IMR-90 (cell line): ENCODE data around the gene TBXAS1. TPM values are rescaled to one million over a fixed set of nuclear protein-coding genes. Genes with fewer than 3 reads are reported as not detected.

Experiments
- ATAC-seq: fragments of 200-7000 bp; cut with Tn5 transposase; 2 replicates; pipeline ENCODE4 v1.9.1; 2020; ENCODE audit warnings: low read depth, mild to moderate bottlenecking, moderate library complexity
- BruUV-seq: library from RNA; stranded (reverse); fragments of 400-500 nt; replicated peaks from 2 replicates; lab custom pipeline; 2021; lab: Mats Ljungman, UMichigan
- CTCF ChIA-PET: fragments of 300-600 bp; formaldehyde crosslinking; extraction: SDS; loops from one replicate; lab custom pipeline; 2021; ENCODE audit warnings: antibody characterized with exemption; lab: Yijun Ruan, JAX
- POLR2A ChIA-PET: fragments of 300-600 bp; sonication (Branson Sonifier 250); formaldehyde crosslinking; loops from one replicate; lab custom pipeline; 2022; ENCODE audit warnings: antibody characterized with exemption; ENCODE audit not compliant: unreplicated experiment; lab: Charles Lee
- DNase-seq: peaks from one replicate; pipeline ENCODE4 v3.0.0; 2013
- H2AFZ ChIP-seq: replicated peaks from 2 replicates; pipeline ENCODE3; 2013; ENCODE audit warnings: low read length, mild to moderate bottlenecking; ENCODE audit not compliant: poor library complexity
- H2AK5ac ChIP-seq: 2 replicates; pipeline ENCODE4 v1.6.1; 2013; ENCODE audit warnings: low read depth, low read length, inconsistent platforms
- H2AK9ac ChIP-seq: replicated peaks from 2 replicates; pipeline ENCODE3; 2013; ENCODE audit warnings: mild to moderate bottlenecking, low read depth, low read length, moderate library complexity; ENCODE audit not compliant: poor library complexity
- H2BK120ac ChIP-seq: 2 replicates; pipeline ENCODE4 v1.6.1; 2013; ENCODE audit warnings: low read depth, low read length, inconsistent platforms
- H2BK15ac ChIP-seq: 3 replicates; pipeline ENCODE4 v1.6.1; 2013; ENCODE audit warnings: low read depth, low read length, inconsistent platforms
- H2BK20ac ChIP-seq: 2 replicates; pipeline ENCODE4 v1.6.1; 2013; ENCODE audit warnings: low read depth, mild to moderate bottlenecking, inconsistent platforms, low read length, moderate library complexity
- H2BK5ac ChIP-seq: 2 replicates; pipeline ENCODE4 v1.6.1; 2013; ENCODE audit warnings: mild to moderate bottlenecking, low read depth, low read length, inconsistent platforms; ENCODE audit not compliant: poor library complexity, severe bottlenecking
- H3K14ac ChIP-seq: replicated peaks from 2 replicates; pipeline ENCODE4 v1.6.1; 2013; ENCODE audit warnings: low read depth, low read length, inconsistent platforms
- H3K18ac ChIP-seq: 2 replicates; pipeline ENCODE4 v1.6.1; 2013; ENCODE audit warnings: low read depth, low read length, control low read depth
- H3K23ac ChIP-seq: 2 replicates; pipeline ENCODE4 v1.6.1; 2013; ENCODE audit warnings: low read depth, low read length, inconsistent platforms
- H3K27ac ChIP-seq: 2 replicates; pipeline ENCODE4 v1.5.1; 2013; ENCODE audit warnings: mild to moderate bottlenecking, control low read depth, low read length; ENCODE audit not compliant: insufficient read depth
- H3K27me3 ChIP-seq: 2 replicates; pipeline ENCODE4 v1.6.1; 2013; ENCODE audit warnings: low read length; ENCODE audit not compliant: control insufficient read depth, insufficient read depth
- H3K36me3 ChIP-seq: 2 replicates; pipeline ENCODE4 v1.6.1; 2013; ENCODE audit warnings: low read length, mixed read lengths; ENCODE audit not compliant: control insufficient read depth, insufficient read depth
- H3K4ac ChIP-seq: 2 replicates; pipeline ENCODE4 v1.6.1; 2013; ENCODE audit warnings: low read depth, low read length, inconsistent platforms
- H3K4me1 ChIP-seq: 2 replicates; pipeline ENCODE4 v1.6.1; 2013; ENCODE audit warnings: low read length, mixed read lengths; ENCODE audit not compliant: control insufficient read depth, insufficient read depth
- H3K4me2 ChIP-seq: 2 replicates; pipeline ENCODE4 v1.6.1; 2013; ENCODE audit warnings: low read depth, mild to moderate bottlenecking, control low read depth, low read length, moderate library complexity
- H3K4me3 ChIP-seq: 2 replicates; pipeline ENCODE4 v1.5.1; 2013; ENCODE audit warnings: low read depth, mild to moderate bottlenecking, control low read depth, low read length, moderate library complexity; ENCODE audit not compliant: insufficient read depth
- H3K56ac ChIP-seq: 2 replicates; pipeline ENCODE4 v1.6.1; 2013; ENCODE audit warnings: low read length, inconsistent platforms; ENCODE audit not compliant: insufficient read depth; ENCODE audit errors: extremely low read depth
- H3K79me1 ChIP-seq, 2 experiments: 2 replicates each; pipeline ENCODE4 v1.6.1; 2013; ENCODE audit warnings: low read length in 2 of 2, inconsistent platforms in 1 of 2, low read depth in 1 of 2
- H3K9ac ChIP-seq: 2 replicates; pipeline ENCODE4 v1.6.1; 2013; ENCODE audit warnings: low read depth, low read length, control low read depth
- H3K9me1 ChIP-seq: 2 replicates; pipeline ENCODE4 v1.6.1; 2013; ENCODE audit warnings: low read length, inconsistent platforms; ENCODE audit not compliant: insufficient read depth
- H3K9me3 ChIP-seq: 2 replicates; pipeline ENCODE4 v1.6.1; 2013; ENCODE audit warnings: low read length; ENCODE audit not compliant: control insufficient read depth, insufficient read depth
- H4K20me1 ChIP-seq: 2 replicates; pipeline ENCODE4 v1.6.1; 2013; ENCODE audit warnings: low read length, inconsistent platforms; ENCODE audit not compliant: insufficient read depth
- H4K5ac ChIP-seq: 2 replicates; pipeline ENCODE4 v1.6.1; 2013; ENCODE audit warnings: mild to moderate bottlenecking, low read depth, low read length, control low read depth
- H4K8ac ChIP-seq, 2 experiments: 2 replicates each; pipeline ENCODE4 v1.6.1; 2013; ENCODE audit warnings: low read depth in 2 of 2, low read length in 2 of 2, control low read depth in 1 of 2, inconsistent platforms in 1 of 2
- H4K91ac ChIP-seq: 2 replicates; pipeline ENCODE4 v1.6.1; 2013; ENCODE audit warnings: low read depth, low read length, inconsistent platforms; ENCODE audit not compliant: insufficient read depth
- BHLHE40 ChIP-seq: fragments of 150-350 bp; IDR thresholded peaks from 2 replicates; pipeline ENCODE4 v1.6.1; 2016; ENCODE audit warnings: mild to moderate bottlenecking, low read depth, low read length
- CEBPB ChIP-seq: IDR thresholded peaks from 2 replicates; pipeline ENCODE4 v1.6.1; 2012; ENCODE audit warnings: low read depth, low read length, improper control_type of control experiment
- CHD1 ChIP-seq: IDR thresholded peaks from 2 replicates; pipeline ENCODE4 v1.6.1; 2012; ENCODE audit warnings: low read depth, low read length, improper control_type of control experiment
- CTCF ChIP-seq: conservative IDR thresholded peaks from 2 replicates; pipeline ENCODE4 v1.5.1; 2012; ENCODE audit warnings: mild to moderate bottlenecking, low read depth, low read length, improper control_type of control experiment
- ELK1 ChIP-seq: fragments of 150-350 bp; IDR thresholded peaks from 2 replicates; pipeline ENCODE4 v1.6.1; 2016; ENCODE audit warnings: low read depth, mild to moderate bottlenecking, low read length, moderate library complexity, borderline replicate concordance
- FOS ChIP-seq: fragments of 150-350 bp; IDR thresholded peaks from 2 replicates; pipeline ENCODE4 v1.6.1; 2016; ENCODE audit warnings: low read depth, low read length
- MAZ ChIP-seq: IDR thresholded peaks from 2 replicates; pipeline ENCODE4 v1.6.1; 2012; ENCODE audit warnings: low read depth, mild to moderate bottlenecking, low read length, improper control_type of control experiment, moderate library complexity, borderline replicate concordance
- MXI1 ChIP-seq: IDR thresholded peaks from 2 replicates; pipeline ENCODE4 v1.6.1; 2012; ENCODE audit warnings: low read depth, mild to moderate bottlenecking, low read length, moderate library complexity, borderline replicate concordance
- NFE2L2 ChIP-seq: fragments of 150-350 bp; IDR thresholded peaks from 2 replicates; pipeline ENCODE4 v1.6.1; 2016; ENCODE audit warnings: low read depth, mild to moderate bottlenecking, low read length
- POLR2A ChIP-seq: IDR thresholded peaks from 2 replicates; pipeline ENCODE4 v1.6.1; 2012; ENCODE audit warnings: mild to moderate bottlenecking, low read depth, low read length
- RAD21 ChIP-seq: IDR thresholded peaks from 2 replicates; pipeline ENCODE4 v1.6.1; 2012; ENCODE audit warnings: low read length, improper control_type of control experiment
- RCOR1 ChIP-seq: IDR thresholded peaks from 2 replicates; pipeline ENCODE4 v1.6.1; 2012; ENCODE audit warnings: mild to moderate bottlenecking, low read length, improper control_type of control experiment; ENCODE audit not compliant: insufficient replicate concordance
- RFX5 ChIP-seq: IDR thresholded peaks from 2 replicates; pipeline ENCODE4 v1.8.0; 2012; ENCODE audit warnings: low read depth, mild to moderate bottlenecking, low read length, moderate library complexity
- SMC3 ChIP-seq: fragments of 150-350 bp; IDR thresholded peaks from 2 replicates; pipeline ENCODE4 v1.6.1; 2016; ENCODE audit warnings: low read depth, mild to moderate bottlenecking, antibody characterized with exemption, low read length, moderate library complexity
- USF2 ChIP-seq: fragments of 150-350 bp; IDR thresholded peaks from 2 replicates; pipeline ENCODE4 v1.6.1; 2017; ENCODE audit warnings: mild to moderate bottlenecking, antibody characterized with exemption, low read length, low read depth
- WGBS, 2 experiments: methylation state at CpG; one replicate each; pipeline versions ENCODE4 v1.1.5 to v1.1.7; 2013; ENCODE audit warnings: missing lambda C conversion rate in 2 of 2; ENCODE audit not compliant: insufficient read length in 1 of 2; ENCODE audit errors: extremely low coverage in 2 of 2; 5-methylcytosine and 5-hydroxymethylcytosine counted together
- dilution Hi-C: fragments of 300-500 bp; cut with HindIII; formaldehyde crosslinking; loops from one replicate; pipeline ENCODE4 v1.14.3; 2018; ENCODE audit warnings: low sequenced_read_pairs; ENCODE audit not compliant: unreplicated experiment
- in situ Hi-C: fragments of 300-500 bp; cut with MboI; formaldehyde crosslinking; loops from 3 replicates; pipeline ENCODE4 v1.14.3; 2019; ENCODE audit warnings: low sequenced_read_pairs, inconsistent platforms, mixed read lengths
- intact Hi-C: fragments of 100-400 bp; cut with micrococcal nuclease; formaldehyde crosslinking; loops from 2 replicates; pipeline ENCODE4 v1.10.0; 2022
- polyA plus RNA-seq, 3 experiments: library from polyadenylated mRNA; depleted of rRNA; stranded (reverse); fragments of >200 nt; gene quantifications; 2 replicates each; pipeline ENCODE4 v1.2.3, GENCODE V29; 2012; ENCODE audit warnings: low replicate concordance in 1 of 3
- total RNA-seq: library from RNA; depleted of rRNA; stranded (reverse); fragments of >200 nt; gene quantifications from 2 replicates; pipeline ENCODE4 v1.2.3, GENCODE V29; 2012

The TBXAS1 gene
- total and polyA plus RNA-seq, 2 of the 4 experiments (the other 2 are of a cell fraction) = 5.9 to 10.8 TPM

- H3K4me2 ChIP-seq = no peak overlapping the region
- no peak overlapping the region for H3K18ac ChIP-seq
- no peak overlapping the region for H2AFZ ChIP-seq
- H3K23ac ChIP-seq = no peak overlapping the region
- TF ChIP-seq POLR2A (no peak), ELK1 (no peak), BHLHE40 (no peak), NFE2L2 (no peak), CHD1 (no peak), SMC3 (no peak), FOS (no peak), RFX5 (no peak), MXI1 (no peak), MAZ (no peak), CTCF (no peak), CEBPB (no peak), RCOR1 (no peak), RAD21 (no peak), USF2 (no peak)
- no peak overlapping the region for H2BK15ac ChIP-seq
- no peak overlapping the region for H4K91ac ChIP-seq
- BruUV-seq = no TSS peak
- H2AK5ac ChIP-seq = no peak overlapping the region
- H3K27me3 ChIP-seq = no peaks in the 10 kb centered on the region
- no peak overlapping the region for H3K4me3 ChIP-seq
- ChIA-PET POLR2A (no interaction called here), CTCF (no interaction called here)
- no peak for DNase-seq
- no peak overlapping the region for H2BK5ac ChIP-seq
- no peak overlapping the region for H3K56ac ChIP-seq
- H2BK20ac ChIP-seq = no peak overlapping the region
- no peak overlapping the region for H4K5ac ChIP-seq
- no peak overlapping the region for H2AK9ac ChIP-seq
- in situ Hi-C loops = no loop called here
- intact Hi-C loops = no loop called here
- H3K14ac ChIP-seq = no peak overlapping the region
- no peaks in the 10 kb centered on the region for H3K9me3 ChIP-seq
- H3K9ac ChIP-seq = no peak overlapping the region
- WGBS, 2 experiments = no CpG with 5 or more reads among the region's 3 CpGs
- no peaks in the 10 kb centered on the region for H4K20me1 ChIP-seq
- no peak overlapping the region for H3K27ac ChIP-seq
- H3K36me3 ChIP-seq = peaks cover 5% of the 10 kb centered on the region
- peaks cover 1% of the 10 kb centered on the region; the same call in 1 of the 2 replicates for H3K4me1 ChIP-seq
- dilution Hi-C loops = no loop called here
- H2BK120ac ChIP-seq = no peak overlapping the region
- H3K79me1 ChIP-seq = peaks cover 0 to 13% of the 10 kb centered on the region in 2 experiments; a peak in 1 of 4 replicates
- ATAC-seq = no peak
- H3K9me1 ChIP-seq = no peaks in the 10 kb centered on the region
- no peak overlapping the region for H3K4ac ChIP-seq
- no peak overlapping the region for H4K8ac ChIP-seq
Measured at GRCh38 chr7:140047197-140047596, 218.1 kb downstream of the TBXAS1 start.
